LHCN-M2 (cell line): ENCODE measurements around the gene DDX28. TPM values are rescaled to one million over a fixed set of nuclear protein-coding genes. Genes with fewer than 3 reads are reported as not detected.
"Not testable (repeated sequence)": the region's sequence is repeated elsewhere in the genome, so short reads cannot be mapped to it uniquely, and the experiment has no call there.

Experiments used
- DNase-seq: peaks from one replicate; pipeline ENCODE4 v3.0.0-alpha.2; 2012; ENCODE audit warnings: low read depth
- total RNA-seq: library from RNA; depleted of rRNA; stranded (reverse); fragments of >200 nt; gene quantifications from 2 replicates; pipeline ENCODE4 v1.2.3, GENCODE V29; 2014

The DDX28 gene
- total RNA-seq, 1 experiment from 2014 or later, result 13.4 TPM

GRCh38 chr16:68037841-68038597 lies 15.0 kb upstream of the DDX28 start:
- DNase-seq, result no peak

- DNase-seq, result no peak
Measured at GRCh38 chr16:68035227-68035626, 12.2 kb upstream of the DDX28 start.

- no peak for DNase-seq
Measured at GRCh38 chr16:68033101-68033500, 10.1 kb upstream of the DDX28 start.

- DNase-seq, result no peak
Measured at GRCh38 chr16:68031951-68032350, 8.9 kb upstream of the DDX28 start.

- DNase-seq, result peak; percentile 22
Measured at GRCh38 chr16:68030108-68030507, 7.1 kb upstream of the DDX28 start.

- DNase-seq, result no peak
Measured at GRCh38 chr16:68028996-68029395, 6.0 kb upstream of the DDX28 start.

GRCh38 chr16:68022278-68022727 lies 729 bp downstream of the DDX28 start:
- peak; percentile 41 for DNase-seq

- no peak for DNase-seq
Measured at GRCh38 chr16:68021490-68021889, 1.5 kb downstream of the DDX28 start.

GRCh38 chr16:68019167-68019680 lies 3.8 kb downstream of the DDX28 start:
- DNase-seq, result no peak

- no peak for DNase-seq
Measured at GRCh38 chr16:68015681-68016080, 7.4 kb downstream of the DDX28 start, which contains the start of gene DPEP2NB. Gene DPEP2NB (minus strand): TSS chr16:68015911. CDS start chr16:68015770, 141 bp downstream.

- no peak for DNase-seq
Measured at GRCh38 chr16:68013440-68013839, 9.6 kb downstream of the DDX28 start.

- DNase-seq, result not testable (repeated sequence)
Measured at GRCh38 chr16:68009872-68010271, 13.2 kb downstream of the DDX28 start.

- DNase-seq, result no peak
Measured at GRCh38 chr16:68009157-68009735, 13.8 kb downstream of the DDX28 start.

GRCh38 chr16:68005786-68006286 lies 17.2 kb downstream of the DDX28 start:
- no peak for DNase-seq

GRCh38 chr16:68005211-68005610 lies 17.8 kb downstream of the DDX28 start:
- DNase-seq, result no peak

- peak; percentile 62 for DNase-seq
Measured at GRCh38 chr16:68003031-68003430, 20.0 kb downstream of the DDX28 start.

GRCh38 chr16:68000450-68000849 lies 22.6 kb downstream of the DDX28 start:
- no peak for DNase-seq

- DNase-seq, result no peak
Measured at GRCh38 chr16:67999985-68000384, 23.0 kb downstream of the DDX28 start.

- DNase-seq, result not testable (repeated sequence)
Measured at GRCh38 chr16:67998779-67999688, 24.0 kb downstream of the DDX28 start, which contains the start of gene DPEP2. Gene DPEP2 (minus strand): TSS chr16:67999484. CDS start chr16:67993212, 6,272 bp downstream.

GRCh38 chr16:67998231-67998778 lies 24.7 kb downstream of the DDX28 start:
- DNase-seq, result not testable (repeated sequence)

- DNase-seq, result no peak
Measured at GRCh38 chr16:67996666-67997065, 26.4 kb downstream of the DDX28 start.
